RKO (cell line): ENCODE data around the gene ZNF350.
"Not testable (repeated sequence)": the region's sequence is repeated elsewhere in the genome, so short reads cannot be mapped to it uniquely, and the experiment has no call there.

Source experiments
- DNase-seq: peaks from one replicate; pipeline ENCODE4 v3.0.0-alpha.2; 2016; ENCODE audit warnings: low spot score

The ZNF350 gene

DNA sequence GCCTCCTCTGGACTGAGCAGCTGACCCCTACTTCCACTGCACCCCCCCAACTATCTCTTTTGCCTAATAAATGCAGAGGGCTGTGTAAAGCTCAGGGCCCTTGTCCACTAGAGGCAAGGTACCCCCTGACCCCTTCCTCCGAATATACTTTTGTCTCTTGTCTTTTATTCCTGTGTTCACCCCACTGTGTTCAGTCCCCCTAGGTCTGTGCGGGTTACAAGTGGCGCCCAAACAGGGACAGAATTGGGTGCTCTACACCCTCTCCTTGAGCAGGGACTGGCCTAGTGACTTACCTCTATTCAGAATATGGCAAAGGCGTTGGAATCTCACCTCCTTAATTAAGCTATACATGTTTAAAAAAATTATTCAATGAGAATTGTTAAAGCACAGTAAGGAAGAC lies 15.0 kb downstream of the ZNF350 start:
- DNase-seq: no peak

DNA sequence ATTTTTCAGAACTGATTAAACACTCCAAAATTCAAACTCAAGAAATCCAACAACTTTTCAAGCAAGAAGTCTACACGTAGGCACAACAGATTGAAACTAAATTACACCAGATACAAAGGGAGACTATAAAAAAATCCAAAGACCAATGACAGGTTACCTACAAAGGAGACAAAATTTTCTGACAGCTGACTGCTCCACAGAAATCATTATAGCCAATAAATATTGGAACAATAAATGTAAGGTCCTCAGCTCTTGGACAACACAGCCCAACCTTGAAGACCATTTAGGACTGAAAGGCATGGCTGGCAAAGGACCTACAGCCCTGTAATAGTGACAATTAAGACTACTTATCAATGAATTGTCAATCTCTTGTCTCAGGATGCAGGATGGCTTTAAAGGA lies 15.9 kb downstream of the ZNF350 start:
- DNase-seq: no peak

DNA sequence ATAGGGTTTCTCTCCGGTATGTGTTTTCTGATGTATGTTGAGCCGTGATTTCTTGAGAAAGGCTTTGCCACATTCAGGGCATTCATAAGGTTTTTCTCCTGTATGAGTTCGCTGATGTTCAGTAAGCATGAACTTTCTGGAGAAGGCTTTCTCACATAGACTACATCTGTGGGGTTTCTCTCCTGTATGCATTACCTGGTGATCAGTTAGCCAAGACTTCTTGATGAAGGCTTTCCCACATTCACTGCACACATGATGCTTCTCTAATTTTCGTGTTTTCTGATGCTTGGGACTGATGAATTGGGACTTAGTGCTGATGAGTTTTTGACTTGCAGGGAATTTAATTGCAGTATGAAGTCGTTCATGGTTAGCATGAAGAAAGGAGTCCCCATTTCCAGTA lies 21.1 kb downstream of the ZNF350 start:
- no peak for DNase-seq

DNA sequence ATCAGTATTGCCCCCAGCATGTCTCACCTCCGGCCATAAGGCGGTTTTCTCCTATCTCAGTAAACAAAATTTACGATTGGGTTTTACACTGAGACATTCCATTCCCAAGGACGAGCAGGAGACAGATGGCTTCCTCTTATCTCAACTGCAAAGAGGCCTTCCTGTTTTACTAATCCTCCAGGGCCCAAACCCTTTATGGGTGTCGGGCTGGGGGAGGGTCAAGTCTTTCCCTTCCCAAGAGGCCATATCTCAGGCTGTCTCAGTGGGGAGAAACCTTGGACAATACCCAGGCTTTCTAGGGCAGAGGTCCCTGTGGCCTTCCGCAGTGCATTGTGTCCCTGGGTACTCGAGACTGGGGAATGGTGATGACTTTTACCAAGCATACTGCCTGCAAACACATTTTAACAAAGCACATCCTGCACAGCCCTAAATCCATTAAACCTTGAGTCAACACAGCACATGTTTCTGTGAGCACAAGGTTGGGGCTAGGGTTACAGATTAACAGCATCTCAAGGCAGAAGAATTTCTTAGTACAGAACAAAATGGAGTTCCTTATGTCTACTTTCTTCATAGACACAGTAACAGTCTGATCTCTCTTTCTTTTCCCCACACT lies 25.9 kb downstream of the ZNF350 start:
- DNase-seq: not testable (repeated sequence)

DNA sequence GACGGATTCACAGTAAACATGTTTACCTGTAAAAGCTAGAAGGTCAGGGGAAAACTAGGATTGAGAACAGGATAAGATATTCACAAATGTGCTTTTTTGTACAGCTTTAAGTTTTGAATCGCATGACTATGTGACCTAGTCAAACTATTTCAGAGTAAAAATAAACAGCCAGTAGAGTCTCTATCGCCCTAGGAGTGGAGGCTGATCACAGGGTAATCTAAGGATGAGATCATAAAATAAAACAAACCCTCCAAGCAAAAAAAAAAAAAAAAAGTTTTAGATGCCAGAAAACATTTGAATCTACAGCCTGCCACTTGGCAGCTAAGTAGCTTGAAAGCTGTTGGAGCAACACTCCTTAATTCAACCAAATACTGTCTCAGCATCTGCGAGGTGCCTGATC lies 26.8 kb downstream of the ZNF350 start:
- DNase-seq: no peak

DNA sequence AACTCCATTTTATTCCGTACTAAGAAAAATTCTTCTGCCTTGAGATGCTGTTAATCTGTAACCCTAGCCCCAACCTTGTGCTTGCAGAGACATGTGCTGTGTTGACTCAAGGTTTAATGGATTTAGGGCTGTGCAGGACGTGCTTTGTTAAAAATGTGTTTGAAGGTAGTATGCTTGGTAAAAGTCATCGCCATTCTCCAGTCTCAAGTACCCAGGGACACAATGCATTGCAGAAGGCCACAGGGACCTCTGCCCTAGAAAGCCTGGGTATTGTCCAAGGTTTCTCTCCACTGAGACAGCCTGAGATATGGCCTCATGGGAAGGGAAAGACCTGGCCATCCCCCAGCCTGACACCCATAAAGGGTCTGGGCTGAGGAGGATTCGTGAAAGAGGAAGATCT lies 28.8 kb downstream of the ZNF350 start:
- not testable (repeated sequence) for DNase-seq

DNA sequence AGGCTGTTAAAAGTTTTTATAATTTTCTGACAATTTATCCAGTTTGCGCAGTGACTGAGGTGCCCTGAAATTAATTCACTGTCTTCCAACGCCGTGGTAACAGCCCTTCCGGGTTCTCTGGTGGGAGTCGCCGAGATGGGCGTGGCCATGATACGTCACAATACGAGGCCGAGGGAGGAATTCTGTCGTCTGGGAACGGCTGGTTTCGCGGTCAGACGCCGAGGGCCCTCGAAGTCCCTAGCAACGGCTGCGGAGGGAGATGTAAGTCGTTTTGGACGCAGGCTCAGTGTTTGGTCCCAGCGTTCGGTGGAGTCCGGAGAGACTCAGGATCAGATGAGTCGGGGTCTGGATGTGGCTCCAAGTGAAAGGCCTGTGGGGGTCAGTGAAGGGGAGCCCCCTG lies 37.7 kb downstream of the ZNF350 start:
- DNase-seq: no peak

DNA sequence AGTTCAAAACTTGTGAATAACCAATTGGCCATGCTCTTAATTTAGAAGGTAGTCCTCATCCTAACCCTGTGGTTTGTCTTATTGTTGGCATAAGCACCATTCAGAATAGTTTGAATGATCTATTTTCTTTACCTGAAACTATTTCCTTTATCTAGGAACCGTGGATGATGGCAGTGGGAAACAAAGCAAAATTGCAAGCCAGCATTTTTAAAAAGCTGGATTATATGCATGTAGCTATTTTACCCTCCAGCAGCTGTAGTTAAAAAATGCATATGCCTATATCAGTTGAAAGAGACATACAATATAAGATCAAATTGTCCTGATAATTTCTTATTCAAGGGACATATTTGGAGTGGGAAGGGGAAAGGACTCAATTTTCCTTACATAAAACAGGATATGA lies 40.0 kb downstream of the ZNF350 start:
- DNase-seq: no peak

DNA sequence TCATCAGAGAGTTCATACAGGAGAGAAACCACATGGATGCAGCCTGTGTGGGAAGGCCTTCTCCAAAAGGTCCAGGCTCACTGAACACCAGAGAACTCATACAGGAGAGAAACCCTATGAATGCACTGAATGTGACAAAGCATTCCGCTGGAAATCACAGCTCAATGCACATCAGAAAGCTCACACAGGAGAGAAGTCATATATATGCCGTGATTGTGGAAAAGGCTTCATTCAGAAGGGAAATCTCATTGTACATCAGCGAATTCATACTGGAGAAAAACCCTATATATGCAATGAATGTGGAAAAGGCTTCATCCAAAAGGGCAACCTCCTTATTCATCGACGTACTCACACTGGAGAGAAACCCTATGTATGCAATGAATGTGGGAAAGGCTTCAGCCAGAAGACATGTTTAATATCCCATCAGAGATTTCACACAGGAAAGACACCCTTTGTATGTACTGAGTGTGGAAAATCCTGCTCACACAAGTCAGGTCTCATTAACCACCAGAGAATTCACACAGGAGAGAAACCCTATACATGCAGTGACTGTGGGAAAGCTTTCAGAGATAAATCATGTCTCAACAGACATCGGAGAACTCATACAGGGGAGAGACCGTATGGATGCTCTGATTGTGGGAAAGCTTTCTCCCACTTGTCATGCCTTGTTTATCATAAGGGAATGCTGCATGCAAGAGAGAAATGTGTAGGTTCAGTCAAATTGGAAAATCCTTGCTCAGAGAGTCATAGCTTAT lies 41.7 kb downstream of the ZNF350 start:
- no peak for DNase-seq

DNA sequence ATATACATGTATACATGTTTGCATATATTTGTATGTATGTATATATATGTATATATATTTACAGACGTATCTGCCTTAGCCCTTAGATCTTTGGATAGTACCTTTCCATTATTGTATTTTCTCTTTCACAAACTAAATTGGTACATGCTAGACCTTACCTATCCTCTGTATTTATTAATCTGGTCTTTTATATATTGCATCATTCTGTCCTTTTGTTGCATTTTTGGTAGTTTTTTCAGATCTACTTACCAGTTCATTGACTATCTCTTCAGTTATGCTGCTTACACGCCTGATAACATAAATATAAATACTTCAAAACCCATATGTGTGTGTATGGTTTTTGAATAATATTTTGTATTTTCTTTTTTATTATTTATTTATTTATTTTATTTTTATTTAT lies 47.7 kb downstream of the ZNF350 start:
- DNase-seq: no peak

DNA sequence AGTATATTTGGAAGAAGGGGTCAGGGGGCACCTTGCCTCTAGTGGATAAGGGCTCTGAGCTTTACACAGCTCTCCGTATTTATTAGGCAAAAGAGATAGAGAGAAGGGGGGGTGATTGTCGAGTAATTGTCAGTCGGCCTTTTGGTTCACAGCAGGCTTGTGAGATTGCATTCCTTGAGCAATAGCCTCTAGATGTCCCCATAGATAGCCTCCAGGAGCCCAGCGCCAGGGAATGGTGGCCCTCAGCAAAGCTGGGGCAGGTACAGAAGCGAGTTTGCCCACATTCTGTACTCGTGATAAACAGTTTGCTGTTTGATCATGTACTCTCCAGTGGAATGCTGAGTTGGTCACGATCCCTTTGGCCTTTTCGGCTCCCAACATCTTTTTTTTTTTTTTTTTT lies 54.7 kb downstream of the ZNF350 start:
- no peak for DNase-seq

DNA sequence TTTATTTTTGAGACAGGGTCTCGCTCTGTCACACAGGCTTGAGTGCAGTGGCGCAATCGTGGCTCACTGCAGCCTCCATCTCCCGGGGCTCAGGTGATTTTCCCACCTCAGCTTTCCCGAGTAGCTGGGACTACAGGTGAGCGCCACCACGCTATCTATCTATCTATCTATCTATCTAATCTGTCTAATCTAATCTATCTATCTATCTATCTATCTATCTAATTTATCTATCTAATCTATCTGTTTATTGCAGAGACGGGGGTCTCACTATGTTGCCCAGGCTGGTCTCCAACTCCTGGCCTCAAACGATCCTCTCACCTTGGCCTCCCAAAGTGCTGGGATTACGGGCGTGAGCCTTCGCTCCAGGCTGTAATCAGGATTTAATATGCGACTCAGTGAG lies 58.8 kb downstream of the ZNF350 start:
- no peak for DNase-seq

DNA sequence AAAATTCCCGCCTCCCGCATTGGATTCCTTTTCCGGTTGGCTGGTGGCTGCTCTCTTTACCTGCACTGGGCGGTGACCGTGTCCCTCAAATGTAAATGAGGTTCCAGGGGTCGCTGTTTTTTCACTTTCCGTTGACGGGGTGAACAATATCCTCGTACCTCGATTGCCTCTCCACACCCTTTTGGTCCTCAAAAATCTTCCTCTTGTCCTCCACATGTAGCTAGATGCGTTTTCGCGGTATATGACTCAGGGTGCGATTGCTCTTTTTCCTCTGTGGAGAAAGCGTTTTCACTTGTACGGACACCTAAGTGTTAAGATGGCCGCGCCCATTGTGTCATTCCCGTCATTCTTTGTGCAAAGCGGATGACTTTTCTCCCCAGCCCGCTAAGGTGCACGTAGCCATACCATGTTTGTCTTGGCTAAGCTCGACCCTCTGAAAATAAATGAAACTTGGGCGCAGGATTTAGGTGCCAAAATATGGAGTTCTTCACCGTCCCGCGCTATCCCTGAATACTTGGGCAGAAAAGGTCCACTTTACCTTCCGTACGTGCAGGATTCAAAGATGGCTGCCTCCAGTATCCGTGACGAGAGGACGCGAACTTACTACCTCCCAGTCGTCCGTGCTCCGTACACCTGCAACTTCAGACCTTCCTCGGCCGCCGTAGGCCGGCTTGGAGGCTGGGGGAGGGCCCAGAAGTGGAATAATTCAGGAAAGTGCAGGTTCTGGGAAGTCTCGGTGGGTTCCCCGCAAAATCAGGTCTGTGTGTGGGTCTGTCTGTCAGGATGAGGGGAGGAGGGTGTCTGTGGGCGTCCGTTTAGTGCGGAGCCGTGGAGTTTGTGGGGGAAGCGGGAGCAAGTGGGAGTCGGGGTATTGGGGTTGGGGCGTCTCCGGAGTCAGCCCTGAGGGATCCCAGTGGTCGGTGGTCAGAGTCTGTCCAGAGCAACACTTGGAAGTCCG lies 59.6 kb downstream of the ZNF350 start, which contains the start of gene ZNF613:
ZNF613 (plus strand) TSS at position 689 of the 958 bp plus-strand sequence. CDS start 8,749 bp downstream, outside the sequence.
- peak; percentile 94 for DNase-seq

DNA sequence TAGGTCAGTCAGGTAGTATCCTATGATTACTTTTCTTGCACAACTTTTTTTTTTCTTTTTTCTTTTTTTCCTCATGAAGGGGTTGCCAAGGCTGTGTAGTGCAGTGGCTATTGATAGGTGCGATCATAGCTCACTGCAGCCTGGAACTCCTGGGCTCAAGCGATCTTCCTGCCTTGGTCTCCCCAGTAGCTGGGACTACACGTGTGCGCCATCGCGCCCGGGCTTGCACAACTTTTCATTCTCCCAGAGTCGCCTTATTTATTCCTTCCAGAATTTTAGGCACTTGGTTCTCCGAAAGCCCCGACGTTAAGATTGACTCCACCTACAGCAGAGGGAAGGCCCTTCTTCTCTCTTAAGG lies 60.2 kb downstream of the ZNF350 start:
- no peak for DNase-seq

DNA sequence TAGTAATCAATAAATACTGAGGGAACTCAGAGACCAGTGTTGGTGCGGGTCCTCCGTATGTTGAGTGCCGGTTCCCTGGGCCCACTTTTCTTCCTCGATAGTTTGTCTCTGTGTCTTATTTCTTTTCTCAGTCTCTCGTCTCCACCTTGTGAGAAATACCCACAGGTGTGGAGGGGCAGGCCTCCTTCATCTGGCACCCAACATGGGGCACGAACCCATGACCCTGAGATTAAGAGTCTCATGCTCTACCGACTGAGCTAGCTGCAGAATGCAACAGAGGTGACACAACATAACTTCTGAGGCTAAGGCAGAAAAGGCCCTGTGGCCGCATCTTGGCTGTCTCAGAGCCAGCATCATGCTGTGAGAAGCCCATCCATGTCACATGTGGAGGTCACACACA lies 64.7 kb downstream of the ZNF350 start:
- no peak for DNase-seq

DNA sequence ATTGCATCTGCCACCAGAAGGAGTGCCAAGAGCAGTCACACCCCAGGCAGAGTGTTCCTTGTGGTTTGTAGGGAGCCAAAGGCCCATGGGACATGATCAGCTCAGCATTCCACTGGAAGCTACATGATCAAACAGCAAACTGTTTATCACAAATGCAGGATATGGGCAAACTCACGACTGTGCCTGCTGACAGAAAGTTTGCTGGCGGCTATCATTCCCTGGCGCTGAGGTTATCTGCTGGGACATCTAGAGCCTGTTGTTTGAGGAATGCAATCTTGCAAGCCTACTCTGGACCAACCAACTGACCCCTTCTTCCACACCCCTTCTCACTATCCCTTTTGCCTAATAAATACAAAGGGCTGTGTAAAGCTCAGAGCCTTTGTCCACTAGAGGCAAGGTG lies 67.0 kb downstream of the ZNF350 start:
- no peak for DNase-seq

DNA sequence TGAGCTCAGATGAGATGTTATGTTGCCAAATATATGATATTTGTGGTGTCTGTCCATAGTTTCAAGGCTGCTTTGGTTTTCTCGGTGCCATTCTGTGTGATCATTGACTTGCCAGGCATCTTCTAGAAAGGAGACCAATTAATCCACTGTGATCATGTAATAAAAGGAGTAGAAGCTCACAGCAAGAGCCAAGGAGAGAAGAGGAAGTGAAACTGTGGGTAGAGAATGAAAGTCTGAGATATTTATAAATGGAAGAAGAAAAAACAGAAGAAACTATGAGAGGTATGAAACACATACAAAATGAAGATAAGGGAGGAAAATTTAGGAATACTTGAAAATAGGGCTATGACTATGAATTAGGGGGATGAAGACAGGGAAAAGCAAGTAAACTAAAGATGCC lies 70.5 kb downstream of the ZNF350 start:
- no peak for DNase-seq

DNA sequence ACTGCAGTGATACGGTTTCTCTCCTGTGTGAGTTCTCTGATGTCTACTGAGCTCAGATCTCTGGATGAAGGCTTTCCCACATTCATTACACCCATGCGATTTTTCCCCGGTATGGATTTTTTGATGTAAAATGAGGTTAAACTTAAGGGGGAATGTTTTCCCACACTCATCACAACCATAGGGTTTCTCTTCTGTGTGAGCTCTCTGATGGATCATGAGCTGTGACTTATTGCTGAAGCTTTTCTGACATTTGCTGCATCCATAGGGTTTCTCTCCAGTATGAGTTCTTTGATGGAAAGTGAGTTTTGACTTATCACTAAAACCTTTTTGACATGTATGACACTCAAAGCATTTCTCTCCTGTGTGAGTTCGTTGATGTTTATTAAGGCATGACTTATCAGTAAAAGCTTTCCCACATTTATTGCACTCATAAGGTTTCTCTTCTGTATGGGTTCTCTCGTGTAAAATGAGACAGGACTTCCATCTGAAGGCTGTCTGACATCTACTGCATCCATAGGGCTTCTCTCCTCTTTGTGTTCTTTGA lies 71.2 kb downstream of the ZNF350 start:
- DNase-seq: no peak
